ENCODE data around the gene PTPRG.
"Not testable (repeated sequence)": the region's sequence is repeated elsewhere in the genome, so short reads cannot be mapped to it uniquely, and the experiment has no call there.

PTPRG gene

DNA sequence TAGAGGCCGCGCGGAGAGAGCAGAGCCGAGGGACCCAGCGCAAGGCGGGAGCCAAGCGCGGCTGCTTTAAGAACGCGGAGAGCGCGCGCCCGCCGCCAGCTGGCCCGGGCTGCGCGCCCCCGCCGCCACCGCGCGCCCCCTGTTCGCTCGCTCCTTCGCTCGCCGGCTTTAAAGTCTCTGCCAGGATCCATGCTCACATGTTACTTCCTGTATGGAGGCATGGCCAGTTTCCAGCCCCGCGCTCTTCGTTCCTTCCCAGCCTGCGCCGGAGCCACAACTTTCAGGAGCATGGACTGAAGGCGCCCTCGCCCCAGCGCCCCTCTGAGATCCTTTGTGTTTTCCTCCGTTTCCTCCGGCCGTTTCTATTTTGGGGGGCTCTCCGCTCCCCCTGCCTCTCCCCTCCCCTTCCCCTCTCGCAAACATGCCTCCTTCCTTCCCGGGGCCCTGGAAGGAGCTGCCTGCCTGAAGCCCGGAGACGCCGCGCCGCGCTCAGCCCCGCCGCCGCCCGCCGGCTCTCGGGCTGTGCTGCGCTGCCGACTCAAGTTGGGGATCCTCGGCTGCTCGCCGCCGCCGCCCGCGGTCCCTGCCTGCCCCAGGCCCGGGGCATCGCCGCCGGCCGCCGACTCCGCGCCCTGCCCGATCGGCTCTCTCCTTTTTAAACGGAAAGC lies at the start of gene PTPRG:
Gene PTPRG, plus strand, starts transcription at position 198 of the 668 bp plus-strand sequence. CDS start 717 bp downstream, outside the sequence.
- DNase-seq (ENCODE audit: low spot score) = peak; percentile 94

DNA sequence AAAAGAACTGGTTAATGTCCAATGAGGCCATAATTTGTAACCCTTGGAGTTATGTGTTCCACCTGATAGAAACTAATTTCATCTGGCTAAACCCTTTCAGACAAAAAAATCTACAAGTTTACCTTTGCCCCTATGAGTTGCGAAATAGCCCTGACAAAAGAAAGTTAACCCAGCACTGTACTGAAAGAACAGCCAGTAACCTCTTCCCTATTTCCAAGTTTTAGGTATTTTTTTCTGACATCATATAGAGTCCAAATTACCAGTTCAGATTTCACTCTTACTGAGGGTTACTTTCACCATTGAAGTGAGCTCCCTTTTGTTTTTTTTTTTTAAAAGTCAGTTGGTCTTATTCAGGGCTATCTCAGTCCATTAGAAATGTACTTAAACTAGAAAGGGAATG lies 42.8 kb upstream of the PTPRG start:
- no peak for DNase-seq (ENCODE audit: low spot score)

DNA sequence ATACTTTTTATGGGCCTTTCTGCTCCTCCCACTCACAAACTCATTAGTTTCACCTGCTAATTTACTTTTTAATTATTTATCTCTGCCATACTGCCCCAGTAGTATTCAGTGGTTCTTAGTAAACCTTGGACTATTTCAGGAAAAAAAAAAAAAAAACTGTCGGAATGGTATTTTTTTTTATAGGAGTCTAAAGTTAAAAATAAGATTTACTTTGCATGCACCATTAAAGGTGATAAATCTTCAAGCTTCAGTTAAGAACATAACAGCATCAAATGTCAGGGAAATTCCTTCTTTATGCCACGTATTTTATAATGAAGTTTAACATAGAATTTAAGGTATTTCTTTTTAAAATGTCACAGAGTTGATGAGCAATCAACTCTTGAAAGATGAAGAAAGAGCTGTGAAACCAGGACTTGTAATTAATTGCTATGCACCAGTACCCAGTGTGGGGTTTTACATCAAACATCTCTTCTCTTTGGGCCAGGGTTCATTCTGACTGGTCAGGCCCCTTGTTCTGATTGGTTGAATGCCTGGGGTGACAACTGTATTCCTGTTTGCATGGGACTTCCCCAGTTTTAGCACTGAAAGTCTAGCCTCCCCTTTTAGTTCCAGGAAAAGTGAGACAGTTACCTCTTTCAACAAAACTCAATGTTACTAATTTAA lies 40.3 kb upstream of the PTPRG start:
- no peak for DNase-seq (ENCODE audit: low spot score)

DNA sequence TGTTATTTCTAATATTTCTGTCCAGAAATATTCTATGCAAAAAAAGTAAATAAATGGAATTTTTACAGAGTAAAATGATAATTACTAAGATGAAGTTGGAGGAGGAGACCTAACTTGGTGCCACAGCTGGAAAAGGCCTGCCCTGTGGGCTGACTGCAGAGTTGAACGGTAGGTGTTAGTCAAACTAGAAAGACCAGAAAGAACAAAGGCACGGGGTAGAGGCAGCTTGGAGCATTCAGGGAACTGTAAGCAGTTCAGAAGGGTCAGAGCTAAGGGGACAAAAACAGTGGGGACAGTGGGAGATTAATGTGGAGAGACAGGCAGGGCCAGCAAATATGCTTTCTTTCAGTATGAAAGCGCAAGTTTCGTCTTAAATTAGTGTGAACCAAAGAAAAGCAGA lies 39.3 kb upstream of the PTPRG start:
- DNase-seq (ENCODE audit: low spot score) = no peak

DNA sequence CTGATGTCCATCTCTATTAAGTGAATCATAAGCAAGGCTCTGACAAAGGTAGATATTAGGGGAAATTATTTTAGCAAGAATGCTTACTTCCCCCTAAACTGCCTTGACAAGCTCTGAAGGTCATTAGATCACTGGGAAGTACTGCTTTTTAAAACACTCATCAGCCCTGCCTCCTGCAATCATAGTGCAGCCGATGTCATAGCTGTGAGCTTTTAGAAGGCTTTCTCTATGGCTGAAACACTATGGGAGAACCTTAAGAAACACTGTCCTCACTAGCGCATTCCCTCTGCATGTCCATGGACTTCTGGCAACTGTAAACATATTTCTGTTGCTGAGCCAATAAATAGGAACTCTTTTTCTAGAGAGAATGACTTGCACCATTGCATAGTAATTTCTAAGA lies 38.7 kb upstream of the PTPRG start:
- no peak for DNase-seq (ENCODE audit: low spot score)

DNA sequence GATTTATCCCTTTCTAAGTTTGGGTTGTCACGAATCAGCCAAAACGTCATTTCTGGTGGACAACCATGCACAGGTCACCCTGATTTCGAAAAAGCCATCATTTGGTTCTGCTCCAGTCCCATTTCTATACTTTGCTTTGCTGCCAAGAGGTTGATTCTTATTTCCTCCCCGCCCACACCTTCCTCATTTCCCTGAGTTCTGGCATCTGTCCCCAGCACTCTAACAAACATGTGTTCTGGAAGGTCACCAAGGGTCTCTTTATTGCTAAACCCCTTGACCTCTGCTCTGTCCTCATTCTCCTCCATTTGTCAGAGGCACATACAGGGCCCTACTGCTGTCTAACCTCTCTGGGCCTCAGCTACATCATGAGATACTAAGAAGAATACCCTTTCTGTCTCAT lies 36.4 kb upstream of the PTPRG start:
- no peak for DNase-seq (ENCODE audit: low spot score)

DNA sequence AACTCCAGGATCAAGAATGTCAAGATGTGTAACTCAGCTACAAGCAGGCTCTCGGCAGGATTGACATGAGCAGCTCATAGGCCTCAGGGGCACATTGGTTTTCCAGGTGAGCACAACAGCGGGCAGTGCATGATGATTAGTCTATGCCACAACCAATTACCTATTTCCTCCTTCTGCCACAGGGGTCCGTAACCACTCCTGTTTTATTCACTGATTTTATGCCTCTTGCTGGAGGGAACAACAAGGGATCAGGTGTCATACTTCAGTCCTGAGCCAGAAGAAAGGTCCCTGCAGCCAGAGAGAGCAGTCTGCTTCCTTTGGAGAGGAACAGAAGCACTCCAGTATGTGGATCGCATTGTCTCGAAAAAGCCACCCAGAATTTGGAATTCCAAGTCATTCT lies 35.1 kb upstream of the PTPRG start:
- no peak for DNase-seq (ENCODE audit: low spot score)

DNA sequence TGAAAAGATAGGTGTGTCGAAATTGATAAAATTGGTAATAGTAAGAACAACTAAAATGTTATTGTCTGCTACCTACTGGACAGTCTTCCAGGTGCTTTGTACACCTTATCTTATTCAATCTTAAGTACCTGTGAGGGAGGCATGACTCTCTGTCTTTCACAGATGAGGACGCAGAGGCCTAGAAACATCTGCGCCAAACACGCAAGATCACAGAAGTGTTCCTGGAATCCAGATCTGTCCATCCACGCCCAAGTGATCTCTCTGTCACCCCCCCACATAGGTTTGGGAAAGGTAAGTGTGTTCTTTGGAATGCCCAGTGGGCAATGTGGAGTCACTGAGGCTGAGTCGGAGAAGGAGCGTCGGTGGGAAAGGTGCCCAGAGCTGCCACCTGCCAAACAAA lies 34.4 kb upstream of the PTPRG start:
- no peak for DNase-seq (ENCODE audit: low spot score)

DNA sequence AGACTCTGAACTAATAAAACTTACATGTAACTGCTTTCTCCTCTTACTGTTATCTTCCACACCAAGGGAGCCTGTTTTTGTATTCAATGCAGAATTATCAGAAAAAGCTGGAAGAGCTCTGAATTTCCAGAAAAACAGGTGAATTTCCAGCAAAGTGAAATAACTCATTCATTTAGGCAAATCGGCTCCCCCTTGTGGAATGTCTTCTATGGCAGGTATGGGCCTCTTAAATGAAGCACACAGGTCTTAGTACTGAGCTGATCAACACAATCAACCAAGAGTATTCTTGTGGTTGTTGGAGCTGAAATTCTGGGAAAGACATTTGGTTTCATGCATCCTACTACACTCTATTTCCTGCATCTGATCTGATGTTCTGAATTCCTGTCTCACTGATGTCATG lies 31.0 kb upstream of the PTPRG start:
- DNase-seq (ENCODE audit: low spot score) = peak; percentile 48

DNA sequence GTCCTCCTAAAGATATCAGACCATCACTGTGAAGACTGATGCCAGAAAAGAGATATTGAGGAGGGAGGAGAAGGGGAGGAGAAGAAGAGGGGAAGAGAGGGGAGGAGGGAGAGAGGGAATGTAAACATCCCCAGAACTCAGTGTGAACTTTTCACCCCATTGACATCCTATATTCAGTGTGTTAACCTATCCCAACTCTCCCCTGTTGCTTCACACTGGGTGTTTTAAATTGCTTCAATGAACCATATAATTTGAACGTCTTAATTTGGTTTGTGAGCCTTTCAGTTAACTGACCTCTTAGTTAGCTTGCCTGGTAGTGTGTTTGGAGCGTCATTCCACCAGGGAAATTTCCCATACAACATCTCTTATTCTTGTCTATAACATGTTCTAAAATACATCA lies 29.8 kb upstream of the PTPRG start:
- DNase-seq (ENCODE audit: low spot score) = no peak

DNA sequence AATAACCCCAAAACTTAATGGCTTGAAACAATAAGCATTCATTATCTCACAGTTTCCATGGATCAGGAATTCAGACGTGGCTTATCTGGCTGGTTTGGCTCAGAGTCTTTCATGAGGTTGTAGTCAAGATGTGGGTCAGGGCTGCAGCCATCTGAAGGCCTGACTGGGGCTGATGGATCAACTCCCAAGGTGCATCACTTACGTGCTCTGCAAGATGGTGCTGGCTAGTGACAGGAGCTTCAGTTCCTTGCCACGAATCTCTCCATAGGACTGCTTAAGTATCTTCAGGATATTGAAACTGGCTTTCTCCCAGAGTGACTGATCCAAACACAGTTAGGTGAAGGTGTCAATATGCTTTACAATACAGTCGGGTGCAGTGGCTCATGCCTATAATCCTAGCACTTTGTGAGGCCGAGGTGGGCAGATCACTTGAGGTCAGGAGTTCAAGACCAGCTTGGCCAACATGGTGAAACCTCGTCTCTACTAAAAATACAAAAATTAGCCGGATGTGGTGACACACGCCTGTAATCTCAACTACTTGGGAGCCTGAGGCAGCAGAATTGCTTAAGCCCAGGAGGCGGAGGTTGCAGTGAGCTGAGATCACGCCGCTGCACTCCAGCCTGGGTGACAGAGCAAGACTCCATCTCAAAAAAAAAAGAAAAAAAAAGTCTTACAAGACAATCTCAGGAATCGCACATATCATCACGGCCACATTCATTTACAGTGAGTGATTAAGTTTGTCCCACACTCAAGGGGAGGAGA lies 28.5 kb upstream of the PTPRG start:
- no peak for DNase-seq (ENCODE audit: low spot score)

DNA sequence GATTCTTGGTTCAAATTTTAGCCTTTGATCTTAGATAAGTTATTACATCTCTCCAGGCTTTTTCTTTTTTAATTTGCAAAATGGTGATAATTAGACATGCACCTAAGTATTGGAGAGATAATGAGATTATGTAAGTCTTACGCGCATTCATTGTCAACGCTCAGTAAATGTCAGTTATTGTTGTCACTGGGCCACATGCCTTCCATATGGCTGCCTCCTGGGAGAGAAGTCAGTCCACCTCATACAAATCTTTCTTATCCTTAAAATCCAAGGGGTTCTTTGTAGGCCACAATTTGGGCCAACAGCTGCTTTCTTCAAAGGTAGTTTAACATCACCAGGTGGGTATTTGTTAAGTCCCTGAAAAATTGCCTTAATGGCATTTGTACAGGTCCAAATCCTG lies 25.5 kb upstream of the PTPRG start:
- DNase-seq (ENCODE audit: low spot score) = no peak

DNA sequence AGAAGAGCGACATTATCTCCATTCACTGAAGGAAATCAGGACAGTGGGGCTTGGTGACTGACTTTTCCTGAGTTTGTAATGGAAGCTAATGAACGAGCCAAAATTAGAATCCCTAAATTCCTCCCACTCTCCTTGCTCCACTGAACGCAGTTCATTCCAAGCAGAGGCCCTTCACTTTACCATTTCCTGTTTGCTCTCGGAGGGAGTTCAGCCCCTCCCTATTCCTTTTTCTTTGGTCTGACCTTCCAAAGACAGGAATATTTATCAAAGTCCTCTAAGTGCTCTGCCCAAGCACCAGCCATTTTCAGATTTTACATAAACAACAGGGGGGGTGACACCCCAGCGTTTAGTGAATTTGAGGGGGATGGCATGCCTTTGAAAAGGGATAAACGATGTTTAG lies 24.0 kb upstream of the PTPRG start:
- no peak for DNase-seq (ENCODE audit: low spot score)

DNA sequence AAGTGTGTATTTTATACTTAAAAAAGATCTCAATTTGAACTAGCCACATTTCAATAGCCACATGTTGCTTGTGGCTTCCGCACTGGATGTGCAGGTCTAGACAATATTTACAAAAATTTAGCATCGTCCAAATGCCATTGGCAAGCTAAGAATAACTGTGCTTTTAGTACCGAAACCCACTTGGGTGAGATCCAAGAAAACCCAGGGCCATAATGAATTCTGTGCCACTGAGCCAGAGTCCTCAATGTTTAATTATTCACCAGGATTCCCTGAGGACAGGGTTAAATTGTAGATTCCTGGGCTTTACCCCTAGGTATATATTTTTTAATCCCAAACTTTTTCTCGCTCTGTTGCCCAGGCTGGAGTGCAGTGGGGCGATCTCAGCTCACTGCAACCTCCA lies 22.9 kb upstream of the PTPRG start:
- DNase-seq (ENCODE audit: low spot score) = no peak

DNA sequence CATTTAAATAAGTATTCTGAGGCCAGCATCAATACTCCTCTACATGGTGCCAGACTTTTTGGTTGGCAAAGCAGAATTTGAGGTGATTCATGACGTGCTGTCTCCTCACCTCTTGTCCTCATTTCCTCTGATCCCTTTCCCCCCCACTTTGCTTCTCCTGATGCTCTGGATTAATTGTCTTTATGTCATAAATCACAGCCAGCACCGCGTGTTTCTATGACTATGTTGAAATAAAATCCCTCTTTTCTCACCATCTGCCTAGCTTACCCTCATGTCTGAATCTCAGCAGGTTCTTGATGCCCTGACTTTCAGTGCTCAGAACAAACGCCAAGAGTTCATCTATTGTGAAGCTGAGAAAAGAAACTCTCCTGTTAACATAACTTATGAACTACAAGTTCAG lies 19.7 kb upstream of the PTPRG start:
- DNase-seq (ENCODE audit: low spot score) = no peak

DNA sequence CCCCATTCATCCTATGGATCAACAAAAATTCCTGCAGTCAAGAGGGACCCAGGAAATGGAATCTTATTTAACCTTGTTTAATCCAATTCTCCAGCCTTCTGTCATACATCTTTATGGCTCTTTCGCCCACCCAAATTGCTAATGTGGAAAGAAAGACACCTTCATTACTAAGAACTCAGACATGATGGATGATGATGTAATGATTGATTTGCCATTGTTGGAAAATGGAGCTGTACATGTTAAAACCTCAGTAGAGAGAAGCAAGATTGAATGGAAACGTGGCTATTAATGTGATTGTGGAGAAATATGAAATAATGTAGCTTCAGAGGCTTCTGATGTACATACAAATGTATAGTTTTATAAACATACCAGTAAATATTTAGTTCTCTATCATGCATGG lies 15.7 kb upstream of the PTPRG start:
- no peak for DNase-seq (ENCODE audit: low spot score)

DNA sequence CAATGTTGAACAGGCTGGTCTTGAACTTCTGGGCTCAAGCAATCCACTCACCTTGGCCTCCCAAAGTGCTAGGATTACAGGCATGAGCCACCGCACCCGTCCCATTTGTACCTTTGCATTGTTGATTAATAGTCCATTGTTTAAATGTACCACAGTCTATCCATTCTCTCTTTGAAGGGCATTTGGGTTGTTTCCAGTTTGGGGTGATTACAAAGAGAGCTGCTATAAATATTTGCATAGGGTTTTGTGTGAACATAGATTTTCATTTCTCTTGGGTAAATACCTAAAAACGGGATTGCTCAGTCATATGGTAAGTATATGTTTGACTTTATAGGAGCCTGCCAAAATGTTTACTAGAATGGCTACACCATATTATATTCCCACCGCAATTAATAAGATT lies 13.7 kb upstream of the PTPRG start:
- DNase-seq (ENCODE audit: low spot score) = no peak

DNA sequence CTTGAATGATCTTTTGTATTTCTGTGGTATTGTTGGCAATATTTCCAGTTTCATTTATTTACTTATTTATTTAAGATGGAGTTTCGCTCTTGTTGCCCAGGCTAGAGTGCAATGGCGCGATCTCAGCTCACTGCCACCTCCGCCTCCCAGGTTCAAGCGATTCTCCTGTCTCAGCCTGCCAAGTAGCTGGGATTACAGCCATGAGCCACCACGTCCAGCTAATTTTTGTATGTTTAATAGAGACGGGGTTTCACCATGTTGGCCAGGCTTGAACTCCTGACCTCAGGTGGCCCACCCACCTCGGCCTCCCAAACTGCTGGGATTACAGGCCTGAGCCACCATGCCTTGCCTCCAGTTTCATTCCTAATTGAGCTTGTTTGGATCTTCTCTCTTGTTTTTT lies 8.7 kb upstream of the PTPRG start:
- DNase-seq (ENCODE audit: low spot score) = not testable (repeated sequence)

DNA sequence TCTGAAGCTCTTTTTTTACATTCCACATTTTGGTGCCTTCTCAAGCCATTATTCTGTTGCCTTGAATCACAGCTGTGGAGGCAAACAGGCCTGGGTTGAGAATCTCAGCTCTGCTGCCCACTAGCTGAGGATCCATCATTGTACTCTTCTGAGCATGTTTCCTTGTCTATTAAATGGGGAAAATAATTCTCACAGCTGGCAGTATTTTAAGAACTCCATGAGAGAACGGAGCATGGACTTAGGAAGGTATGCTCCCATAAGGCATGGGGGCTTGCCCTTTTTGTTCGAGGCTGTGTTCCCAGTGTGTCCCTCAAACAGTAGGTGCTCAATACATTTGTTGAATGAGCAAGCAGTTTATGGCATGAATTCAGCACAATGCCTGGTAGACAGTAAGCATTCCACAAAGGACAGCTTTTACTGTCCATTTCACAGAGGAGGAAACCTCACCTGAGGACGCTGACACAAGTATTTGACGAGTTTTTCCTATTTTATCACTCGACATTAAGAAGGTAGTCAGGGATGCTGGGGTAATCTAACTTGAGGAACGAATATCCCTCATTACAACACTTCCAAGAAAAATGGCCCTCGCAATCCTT lies 2.1 kb upstream of the PTPRG start:
- peak; percentile 26 for DNase-seq (ENCODE audit: low spot score)

DNA sequence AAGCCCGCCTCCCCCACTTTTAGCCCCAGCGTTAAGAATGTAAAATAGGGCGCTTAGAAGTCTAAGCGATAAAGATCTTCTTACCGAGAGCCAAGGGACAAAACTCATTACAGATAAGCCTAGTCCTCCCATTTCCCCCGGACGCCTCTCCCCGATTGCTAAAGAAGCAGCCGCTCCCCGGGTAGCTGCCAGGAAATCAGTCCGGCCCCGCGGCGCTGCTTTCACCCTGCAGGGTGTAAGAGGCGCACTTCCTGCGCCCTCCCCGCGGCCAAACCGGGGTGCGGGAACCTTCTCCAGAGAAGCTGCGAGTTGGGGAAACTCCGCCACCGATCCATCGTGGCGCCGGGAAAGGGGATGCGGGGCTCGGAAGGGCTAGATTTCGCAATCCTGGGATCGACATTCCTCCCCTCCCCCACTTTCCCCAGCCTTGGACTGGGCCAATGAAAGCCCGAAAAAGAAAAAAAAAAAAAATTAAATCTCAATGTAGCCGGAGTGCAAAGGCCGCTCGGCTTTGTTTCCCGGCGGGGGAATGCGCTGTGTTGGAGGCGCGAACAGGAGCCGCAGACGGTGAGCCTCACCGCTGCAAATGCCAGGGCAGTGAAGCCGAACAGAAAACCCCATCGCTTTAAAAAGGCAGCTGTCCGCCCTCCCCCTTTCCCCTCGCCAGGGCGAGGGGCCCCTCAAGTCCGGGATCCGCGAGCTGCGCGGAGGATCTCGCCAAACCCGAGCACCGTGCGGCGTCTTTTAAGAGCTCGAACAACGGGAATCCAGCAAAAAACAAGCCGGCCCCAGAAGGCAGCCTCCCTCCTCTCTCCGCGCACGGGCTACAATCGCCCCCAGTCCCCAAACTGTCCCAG lies 626 bp upstream of the PTPRG start:
- peak; percentile 76 for DNase-seq (ENCODE audit: low spot score)

DNA sequence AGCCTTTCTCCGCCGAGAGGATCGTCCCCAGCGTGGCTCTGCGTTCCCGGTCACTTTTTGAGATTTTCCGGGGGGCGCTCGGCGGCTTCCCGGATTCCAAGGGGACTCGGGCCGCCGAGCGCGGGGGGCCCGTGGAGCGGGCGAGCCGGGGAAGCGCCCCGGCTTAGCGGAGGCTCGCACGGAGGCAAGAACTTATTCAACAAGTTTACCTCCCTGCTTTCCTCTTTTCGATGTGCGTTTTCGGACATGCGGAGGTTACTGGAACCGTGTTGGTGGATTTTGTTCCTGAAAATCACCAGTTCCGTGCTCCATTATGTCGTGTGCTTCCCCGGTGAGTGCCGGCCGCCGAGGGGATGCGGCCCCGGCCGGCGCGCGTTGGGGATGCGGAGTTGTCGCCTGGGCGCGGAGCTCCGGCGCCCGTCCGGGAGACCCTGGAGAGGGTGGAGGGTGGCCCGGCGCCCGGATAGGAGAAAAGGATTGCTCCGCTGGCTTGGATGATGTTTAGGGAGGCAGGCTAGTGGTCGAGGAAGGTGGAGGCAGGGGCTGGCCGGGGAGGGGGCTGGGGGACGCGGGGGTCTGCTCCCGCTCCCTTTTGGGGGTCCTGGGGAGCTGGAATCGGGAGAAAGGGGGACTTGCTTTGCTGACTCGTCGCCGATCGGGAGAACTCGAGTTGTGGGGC lies 810 bp downstream of the PTPRG start:
- DNase-seq (ENCODE audit: low spot score) = peak; percentile 8

Measured in RKO (cell line).